Activated CD4-positive, alpha-beta T cell treated with anti-CD3 and anti-CD28 coated beads for 24 hours (primary cell): ENCODE results near the gene DAZ4.
"Not testable (repeated sequence)": the region's sequence is repeated elsewhere in the genome, so short reads cannot be mapped to it uniquely, and the experiment has no call there.

Experiments
- DNase-seq, 2 donors: peaks; one replicate each; pipeline ENCODE4 v3.0.0-alpha.2; 2020; ENCODE audit warnings: low read depth in 2 of 2

Gene DAZ4, protein sequence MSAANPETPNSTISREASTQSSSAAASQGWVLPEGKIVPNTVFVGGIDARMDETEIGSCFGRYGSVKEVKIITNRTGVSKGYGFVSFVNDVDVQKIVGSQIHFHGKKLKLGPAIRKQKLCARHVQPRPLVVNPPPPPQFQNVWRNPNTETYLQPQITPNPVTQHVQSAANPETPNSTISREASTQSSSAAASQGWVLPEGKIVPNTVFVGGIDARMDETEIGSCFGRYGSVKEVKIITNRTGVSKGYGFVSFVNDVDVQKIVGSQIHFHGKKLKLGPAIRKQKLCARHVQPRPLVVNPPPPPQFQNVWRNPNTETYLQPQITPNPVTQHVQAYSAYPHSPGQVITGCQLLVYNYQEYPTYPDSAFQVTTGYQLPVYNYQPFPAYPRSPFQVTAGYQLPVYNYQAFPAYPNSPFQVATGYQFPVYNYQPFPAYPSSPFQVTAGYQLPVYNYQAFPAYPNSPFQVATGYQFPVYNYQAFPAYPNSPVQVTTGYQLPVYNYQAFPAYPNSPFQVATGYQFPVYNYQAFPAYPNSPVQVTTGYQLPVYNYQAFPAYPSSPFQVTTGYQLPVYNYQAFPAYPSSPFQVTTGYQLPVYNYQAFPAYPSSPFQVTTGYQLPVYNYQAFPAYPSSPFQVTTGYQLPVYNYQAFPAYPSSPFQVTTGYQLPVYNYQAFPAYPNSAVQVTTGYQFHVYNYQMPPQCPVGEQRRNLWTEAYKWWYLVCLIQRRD

DNA sequence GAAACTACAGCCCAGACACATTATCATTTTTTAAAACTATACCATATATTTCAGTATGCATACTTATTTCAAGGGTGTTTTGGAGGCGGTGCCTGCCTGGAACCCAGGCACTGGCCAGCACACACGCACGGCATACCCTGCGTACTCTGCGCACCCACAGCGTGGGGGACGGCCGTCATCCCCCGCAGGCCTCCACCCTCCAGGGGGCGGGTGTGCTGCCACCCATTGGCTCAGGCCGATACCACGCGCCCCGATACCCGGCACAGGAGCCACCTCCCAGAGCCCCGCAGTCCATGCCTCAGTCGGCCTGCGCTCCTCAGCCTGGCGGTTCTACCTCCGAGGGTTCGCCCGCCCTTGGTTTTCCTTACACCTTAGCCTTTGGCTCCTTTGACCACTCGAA is at the start of gene DAZ4:
Gene DAZ4, plus strand, starts transcription at position 301 of the 400 bp plus-strand sequence. CDS start 208 bp downstream, outside the sequence.
- DNase-seq: not testable (repeated sequence)

DNA sequence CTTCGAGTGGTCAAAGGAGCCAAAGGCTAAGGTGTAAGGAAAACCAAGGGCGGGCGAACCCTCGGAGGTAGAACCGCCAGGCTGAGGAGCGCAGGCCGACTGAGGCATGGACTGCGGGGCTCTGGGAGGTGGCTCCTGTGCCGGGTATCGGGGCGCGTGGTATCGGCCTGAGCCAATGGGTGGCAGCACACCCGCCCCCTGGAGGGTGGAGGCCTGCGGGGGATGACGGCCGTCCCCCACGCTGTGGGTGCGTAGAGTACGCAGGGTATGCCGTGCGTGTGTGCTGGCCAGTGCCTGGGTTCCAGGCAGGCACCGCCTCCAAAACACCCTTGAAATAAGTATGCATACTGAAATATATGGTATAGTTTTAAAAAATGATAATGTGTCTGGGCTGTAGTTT is 20.4 kb upstream of the DAZ4 start, which contains the start of gene DAZ3:
Gene DAZ3, minus strand, starts transcription at position 101 of the 400 bp plus-strand sequence. CDS start 208 bp downstream, outside the sequence.
- DNase-seq: not testable (repeated sequence)

DNA sequence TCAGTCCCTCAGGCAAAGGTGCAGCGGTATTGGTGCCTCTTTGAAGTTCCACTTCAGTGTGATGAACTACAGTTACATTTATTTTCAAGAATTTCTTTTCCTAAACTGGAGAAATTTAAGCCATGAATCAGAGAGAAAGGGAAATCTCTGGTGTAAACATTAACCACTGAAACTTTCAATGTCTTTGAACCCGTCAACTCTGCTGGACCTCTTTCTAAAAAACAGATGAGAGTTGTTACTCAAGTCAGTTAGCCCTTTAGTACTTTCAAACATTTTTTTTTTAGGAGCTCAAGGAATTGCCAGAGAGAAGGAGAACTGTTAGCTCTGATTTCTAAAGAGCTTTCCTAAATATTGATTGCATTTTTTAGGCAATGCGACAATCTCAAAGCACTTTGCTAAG is 11.9 kb upstream of the DAZ4 start:
- DNase-seq: not testable (repeated sequence)

DNA sequence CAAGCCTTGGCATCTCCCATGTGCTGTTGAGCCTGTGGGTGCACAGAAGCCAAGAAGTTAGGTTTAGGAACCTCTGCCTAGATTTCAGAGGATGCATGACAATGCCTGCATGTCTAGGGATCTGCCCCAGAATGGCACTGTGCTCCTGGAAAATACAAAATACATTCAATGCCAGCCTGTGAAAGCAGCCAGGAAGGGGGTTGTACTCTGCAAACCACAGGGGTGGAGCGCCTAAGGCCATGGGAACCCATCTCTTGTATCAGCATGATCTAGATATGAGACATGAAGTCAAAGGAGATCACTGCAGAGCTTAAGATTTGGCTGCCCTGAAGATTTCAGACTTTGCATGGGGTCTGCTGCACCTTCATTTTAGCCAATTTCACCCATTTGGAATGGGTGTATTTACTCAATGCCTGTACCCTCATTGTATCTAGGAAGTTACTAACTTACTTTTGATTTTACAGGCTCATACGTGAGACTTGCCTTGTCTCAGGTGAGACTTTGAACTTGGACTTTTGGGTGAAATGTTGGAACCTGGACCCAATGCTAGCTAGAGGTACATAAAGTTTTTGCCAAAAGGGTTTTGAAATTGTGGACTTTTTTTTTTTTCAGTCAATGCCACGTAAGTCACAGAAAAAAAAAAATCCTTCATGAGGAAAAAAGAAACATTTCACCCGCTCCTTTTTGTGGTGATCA is 9.4 kb upstream of the DAZ4 start:
- not testable (repeated sequence) for DNase-seq

DNA sequence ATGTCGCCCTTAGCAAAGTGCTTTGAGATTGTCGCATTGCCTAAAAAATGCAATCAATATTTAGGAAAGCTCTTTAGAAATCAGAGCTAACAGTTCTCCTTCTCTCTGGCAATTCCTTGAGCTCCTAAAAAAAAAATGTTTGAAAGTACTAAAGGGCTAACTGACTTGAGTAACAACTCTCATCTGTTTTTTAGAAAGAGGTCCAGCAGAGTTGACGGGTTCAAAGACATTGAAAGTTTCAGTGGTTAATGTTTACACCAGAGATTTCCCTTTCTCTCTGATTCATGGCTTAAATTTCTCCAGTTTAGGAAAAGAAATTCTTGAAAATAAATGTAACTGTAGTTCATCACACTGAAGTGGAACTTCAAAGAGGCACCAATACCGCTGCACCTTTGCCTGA is 8.7 kb upstream of the DAZ4 start:
- DNase-seq: not testable (repeated sequence)
